Amniotic epithelial cell (primary cell): ENCODE measurements around the gene SCCPDH.
A peak's percentile ranks its signal among the peaks of the same experiment; 100 is the strongest.
"Not testable (repeated sequence)": the region's sequence is repeated elsewhere in the genome, so short reads cannot be mapped to it uniquely, and the experiment has no call there.

Experiments
- DNase-seq: peaks from one replicate; pipeline ENCODE4 v3.0.0-alpha.2; 2010; ENCODE audit warnings: low read depth

The SCCPDH gene, protein sequence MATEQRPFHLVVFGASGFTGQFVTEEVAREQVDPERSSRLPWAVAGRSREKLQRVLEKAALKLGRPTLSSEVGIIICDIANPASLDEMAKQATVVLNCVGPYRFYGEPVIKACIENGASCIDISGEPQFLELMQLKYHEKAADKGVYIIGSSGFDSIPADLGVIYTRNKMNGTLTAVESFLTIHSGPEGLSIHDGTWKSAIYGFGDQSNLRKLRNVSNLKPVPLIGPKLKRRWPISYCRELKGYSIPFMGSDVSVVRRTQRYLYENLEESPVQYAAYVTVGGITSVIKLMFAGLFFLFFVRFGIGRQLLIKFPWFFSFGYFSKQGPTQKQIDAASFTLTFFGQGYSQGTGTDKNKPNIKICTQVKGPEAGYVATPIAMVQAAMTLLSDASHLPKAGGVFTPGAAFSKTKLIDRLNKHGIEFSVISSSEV

DNA sequence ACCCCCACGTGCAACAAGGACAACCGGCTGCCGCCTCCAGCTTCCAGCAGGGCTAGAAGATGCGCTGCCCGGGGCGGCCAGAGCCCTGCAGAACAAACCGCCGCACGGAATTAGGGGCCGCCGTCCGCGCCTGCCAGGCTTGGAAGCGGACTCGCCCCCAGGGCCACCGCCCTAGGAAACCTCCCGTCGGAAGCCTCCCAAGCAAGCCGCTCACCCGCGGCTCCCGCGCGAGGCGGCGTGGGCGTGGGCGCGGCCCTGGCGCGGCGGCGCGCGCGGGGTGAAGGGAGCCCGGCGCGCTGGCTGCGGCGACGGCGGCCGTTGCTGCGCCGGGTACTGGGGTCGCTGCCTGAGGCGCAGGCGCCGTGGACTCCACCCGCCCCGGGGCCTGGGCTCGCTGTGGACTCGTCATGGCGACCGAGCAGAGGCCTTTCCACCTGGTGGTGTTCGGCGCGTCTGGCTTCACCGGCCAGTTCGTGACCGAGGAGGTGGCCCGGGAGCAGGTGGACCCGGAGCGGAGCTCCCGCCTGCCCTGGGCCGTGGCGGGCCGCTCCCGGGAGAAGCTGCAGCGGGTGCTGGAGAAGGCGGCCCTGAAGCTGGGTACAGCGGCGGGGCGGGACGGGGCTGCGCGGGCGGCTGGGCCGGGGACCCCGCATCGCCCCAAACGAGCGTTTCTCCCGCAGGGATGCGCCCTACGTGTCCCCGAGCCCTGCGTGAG is at the start of gene SCCPDH:
Gene SCCPDH (plus strand): TSS at position 394 of the 715 bp plus-strand sequence. CDS start 14 bp downstream, at position 408.
- peak; percentile 55 for DNase-seq

DNA sequence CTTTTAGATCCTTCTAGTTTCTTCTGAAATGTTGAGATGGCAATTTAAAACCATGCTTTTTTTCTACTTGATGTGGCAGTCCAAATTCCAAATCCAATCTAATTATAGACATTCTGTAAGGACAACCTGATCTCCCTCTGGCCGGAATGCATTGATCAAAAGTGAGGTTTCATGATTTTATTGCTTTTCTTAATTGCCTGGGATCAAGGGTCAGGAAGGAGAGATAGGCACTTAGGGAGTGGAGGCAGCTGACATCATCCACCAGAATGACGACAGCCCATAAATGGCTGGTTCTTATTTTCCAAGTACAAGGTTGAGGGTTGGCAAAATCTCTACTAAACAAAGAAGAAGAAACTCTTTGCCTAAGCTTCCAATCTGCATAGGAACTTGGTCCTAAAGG is 46.4 kb upstream of the SCCPDH start:
- DNase-seq = no peak

DNA sequence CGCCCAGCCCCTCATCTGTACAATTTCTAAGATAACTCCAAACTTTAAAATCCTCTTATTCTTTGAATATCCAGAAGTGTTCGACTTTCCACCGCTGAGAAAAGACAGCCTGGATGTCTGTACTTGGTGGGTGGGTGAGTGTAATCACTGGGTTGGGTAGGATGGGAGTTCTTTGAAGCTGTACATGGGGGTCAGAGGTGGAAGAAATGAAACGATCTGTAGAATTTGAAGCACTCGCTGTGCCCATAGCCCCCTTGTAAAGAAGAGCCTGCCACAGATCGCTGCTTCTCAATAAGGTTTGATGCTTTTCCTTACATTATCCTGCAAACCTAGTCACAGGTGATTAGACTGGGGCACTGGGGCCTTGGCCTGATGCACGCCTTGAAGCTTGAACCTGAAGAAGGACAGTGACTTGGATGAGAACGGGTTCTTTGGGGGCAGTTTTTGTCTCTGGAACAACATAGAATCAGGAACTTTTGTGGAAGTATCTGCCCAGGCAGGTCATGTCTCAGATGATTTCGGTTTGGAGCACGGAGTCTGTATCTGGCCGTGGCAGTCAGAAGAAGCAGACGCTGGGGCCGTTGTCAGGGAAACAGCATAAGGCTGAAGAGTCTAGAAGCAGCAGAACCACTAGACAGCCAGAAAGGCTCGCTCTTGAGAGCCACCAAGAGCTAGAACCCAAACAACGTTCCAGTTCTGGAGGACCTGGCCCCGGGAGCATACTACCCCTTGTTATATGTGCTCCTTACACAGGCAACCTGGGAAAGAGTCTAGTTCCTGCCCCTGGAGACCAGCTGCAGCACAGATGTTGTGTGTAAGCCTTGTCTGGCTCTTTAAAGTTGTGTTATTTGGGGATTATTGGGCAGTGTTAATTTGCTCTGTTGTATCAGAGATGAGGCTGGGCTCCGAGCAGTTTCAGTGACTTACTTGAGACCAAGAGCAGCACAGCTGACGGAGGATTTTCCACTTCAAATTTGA is 45.1 kb upstream of the SCCPDH start:
- no peak for DNase-seq

DNA sequence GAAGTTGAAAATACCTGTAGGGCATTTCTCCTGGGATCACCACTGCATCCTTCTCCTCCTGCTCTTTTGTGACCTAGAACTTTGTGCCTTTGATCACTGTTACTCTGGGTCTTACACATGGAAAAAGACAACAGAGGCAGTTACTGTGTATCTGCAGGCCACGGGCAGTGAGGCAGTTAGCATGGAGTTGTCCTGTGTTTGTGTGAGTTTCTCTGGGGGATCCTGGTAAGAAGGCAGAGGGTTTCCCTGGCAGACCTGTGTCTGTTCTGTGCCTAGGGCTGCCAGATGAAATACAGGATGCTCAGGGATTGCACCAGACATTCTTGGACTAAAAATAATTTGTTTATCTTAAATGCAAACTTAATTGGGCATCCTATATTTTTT is 44.4 kb upstream of the SCCPDH start:
- DNase-seq = no peak

DNA sequence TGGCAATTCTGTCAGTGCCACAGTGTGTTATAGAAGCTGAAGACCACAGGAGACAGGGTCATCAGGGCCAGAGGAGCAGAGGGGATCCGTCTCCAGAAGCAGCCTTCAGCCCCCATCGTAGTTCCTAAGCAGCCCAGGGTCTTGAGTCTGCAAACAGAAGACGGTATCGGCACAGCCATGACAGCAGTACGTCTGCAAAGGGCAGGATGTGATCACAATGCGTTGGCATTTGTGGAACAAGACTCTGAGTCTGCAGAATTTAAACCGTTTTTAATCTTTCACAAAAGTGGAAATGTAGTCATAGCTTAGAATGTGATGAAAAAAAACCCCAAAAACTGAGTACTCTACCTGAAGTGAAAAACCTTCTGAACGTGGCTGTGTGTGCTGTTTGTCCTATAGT is 44.0 kb upstream of the SCCPDH start:
- no peak for DNase-seq

DNA sequence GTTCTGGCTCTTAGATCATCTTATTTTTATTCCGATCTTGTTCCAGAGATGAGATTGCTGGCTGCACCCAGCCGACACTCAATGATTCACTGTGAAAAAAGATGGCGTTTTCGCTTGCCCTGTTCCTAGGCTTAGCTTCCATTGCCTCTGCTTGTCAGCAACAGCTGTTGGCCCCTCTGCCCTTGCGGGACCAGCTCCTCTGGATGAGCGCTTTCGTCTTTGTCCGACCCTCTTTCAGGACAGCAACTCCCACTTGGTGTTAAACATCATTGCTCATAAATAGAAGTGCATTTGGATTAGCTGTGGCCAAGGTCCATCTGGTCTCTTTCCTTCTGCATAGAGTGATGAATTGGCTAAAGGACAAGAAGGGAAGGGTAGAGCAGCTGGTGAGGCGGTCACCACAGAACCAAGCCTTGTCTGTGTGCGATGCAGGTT is 43.5 kb upstream of the SCCPDH start:
- DNase-seq = no peak

DNA sequence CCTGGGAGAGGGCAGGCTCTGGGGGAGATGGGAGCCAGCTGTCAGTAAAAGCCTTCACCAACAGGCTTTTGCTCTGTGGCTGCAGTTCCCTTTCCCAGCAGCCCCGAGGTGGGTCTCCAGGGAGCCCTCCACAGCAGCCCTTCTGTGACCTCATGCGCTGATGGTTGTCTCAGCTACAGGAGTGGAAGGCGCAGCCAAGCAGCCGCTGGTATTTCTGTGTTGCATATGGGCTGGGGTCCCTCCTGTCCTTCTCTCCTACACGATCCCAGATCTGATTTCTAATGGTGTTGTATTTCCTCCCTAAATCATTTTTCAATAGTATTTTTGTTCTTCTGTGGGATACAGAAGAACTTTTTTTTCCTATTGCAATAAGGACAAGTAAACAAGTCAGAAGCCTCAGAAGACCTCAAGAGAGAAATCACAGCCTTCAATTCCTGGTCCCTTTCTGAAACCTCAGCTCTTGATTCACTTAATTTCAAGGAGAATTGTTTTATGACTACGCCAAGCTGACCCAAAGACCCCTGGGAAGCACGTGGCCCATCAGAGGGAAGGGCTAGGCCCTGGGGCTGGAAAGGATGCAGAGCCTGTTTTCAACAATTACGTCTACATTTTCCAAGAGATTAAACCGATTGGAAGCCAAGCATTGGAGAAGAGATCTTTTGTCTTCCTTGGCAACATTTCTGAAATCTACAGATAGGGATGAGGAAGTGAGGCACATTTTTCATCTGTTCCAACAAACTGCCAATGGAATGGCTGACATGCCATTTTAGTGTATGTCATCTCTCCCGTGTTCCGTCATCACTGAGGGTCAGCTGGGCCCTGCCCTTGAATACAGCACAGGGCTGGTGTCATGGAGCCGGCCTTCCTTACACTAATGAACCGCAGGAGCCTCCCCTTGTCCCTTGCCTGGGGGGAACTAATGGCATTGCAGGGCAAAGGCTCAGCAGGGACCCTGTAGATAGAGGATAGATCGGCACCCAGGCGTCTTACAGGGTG is 42.0 kb upstream of the SCCPDH start:
- no peak for DNase-seq

DNA sequence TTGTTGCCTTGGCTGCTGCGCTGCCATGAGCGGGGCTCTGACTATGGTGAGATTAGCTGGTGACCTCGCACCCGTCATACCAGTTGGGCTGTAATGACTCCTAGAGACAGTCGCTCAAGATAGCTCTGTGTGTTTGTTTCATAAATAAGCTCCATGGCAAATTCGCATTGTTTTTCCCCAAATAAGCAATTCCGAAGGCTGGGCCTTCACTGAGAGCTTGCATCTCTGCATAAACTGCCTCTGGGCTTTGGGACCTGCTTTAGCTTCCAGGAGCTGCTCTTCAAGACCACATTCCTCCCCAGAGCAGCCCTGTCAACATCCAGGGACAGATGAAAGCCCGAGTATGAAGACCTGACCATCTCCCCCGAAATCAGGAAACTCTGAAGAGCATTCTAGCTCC is 40.7 kb upstream of the SCCPDH start:
- no peak for DNase-seq

DNA sequence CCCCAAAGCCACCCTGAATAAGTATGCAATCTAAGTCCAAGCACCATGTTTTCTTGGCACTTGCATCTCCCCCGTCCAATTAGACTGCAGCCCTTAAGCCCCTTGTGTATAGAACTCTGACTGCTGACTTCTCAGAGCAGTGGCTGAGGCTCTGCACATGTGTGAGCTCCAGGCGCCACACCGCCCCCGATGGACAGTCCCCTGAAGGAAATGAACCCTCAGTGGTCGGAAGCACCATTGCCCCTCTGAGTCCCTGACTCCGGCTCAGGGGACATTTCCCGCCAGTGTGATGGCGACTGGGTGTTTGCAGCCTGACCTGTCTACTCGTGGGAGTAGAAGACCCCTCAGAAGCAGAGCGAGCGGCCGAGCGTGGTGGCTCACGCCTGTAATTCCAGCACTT is 37.2 kb upstream of the SCCPDH start:
- no peak for DNase-seq

DNA sequence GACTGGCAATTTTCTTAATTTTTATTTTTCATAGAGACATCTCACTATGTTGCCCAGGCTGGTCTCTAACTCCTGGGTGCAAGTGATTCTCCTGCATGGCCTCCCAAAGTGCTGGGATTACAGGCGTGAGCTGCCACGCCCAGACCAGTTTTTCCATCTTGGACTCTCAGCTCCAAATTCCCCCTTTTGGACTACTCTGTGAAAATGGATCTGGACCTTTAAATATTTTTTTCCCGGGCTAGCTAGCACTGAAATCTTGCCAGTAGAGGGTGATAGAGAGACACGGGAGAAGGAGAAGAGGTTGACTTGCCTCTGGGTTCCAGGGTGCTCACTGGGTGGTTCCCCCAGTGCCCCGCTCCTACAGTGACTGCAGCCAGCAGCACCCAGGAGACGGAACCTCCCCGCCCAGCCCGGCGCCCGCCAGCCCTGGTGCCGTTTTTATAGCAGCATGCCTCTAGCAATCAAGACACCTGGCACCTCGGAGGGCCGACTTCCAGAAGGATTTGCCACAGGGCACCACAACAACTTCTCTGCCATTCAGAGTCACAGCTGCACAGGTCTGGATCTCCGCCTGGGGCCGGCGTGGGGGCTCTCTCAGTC is 34.7 kb upstream of the SCCPDH start:
- peak; percentile 62 for DNase-seq

DNA sequence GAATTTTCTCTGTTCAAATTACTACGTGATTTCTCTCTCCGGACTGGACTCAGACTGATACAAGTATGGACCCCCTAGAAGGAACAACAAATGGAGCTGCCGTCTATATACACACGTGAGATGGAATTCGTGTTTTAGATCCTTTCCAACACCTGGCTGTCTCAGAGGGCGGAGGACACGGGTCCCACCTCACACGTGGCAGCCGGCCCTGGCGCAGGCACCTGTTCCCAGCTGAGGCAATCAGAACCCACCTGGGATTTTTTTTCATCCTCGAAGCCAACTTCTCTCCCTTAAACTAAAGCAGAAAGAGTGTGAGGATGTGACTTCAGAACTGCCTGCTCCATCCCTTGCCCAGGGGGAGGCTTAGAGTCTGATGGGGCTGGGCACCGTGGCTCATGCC is 34.1 kb upstream of the SCCPDH start:
- no peak for DNase-seq

DNA sequence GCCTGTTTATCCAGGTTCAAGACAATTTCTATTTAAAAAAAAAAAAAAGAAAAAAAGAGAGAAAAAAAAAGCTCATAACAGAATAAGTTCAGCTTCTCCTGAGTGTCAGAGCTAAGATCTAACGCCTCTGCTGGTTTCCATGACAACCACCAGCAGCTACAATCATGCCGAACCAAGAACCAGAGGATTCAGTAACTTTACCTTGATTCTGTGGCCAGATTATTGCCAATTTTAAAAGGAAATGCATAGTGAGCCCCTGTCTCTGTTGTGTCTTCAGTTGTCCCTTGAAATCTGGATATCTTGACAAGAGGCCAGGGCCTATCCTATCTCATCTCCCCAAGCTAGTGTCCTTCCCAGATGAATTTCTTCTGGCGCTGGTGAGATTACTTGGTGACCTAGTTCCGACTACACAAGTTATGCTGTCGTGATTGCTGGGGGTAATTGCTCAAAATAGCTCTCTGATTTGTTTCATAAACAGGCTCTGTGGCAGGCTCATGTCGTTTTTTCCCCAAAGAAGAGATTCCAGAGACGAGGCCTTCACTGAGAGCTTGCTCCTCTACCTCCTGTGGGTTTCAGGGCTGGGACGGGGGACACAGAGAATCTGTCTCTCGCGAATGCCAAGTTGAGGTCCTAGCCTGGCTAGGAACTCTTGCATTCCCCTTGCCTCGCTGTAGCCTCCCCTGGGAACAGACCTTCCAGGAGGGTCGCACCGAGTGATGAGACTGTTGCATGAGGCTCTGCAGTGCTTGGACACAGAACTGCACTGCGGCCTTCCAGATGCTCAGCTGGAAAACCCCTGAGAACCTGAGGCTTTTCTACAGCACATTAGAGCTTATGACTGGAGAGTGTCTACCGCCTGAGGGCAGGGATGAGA is 32.4 kb upstream of the SCCPDH start:
- DNase-seq = no peak

DNA sequence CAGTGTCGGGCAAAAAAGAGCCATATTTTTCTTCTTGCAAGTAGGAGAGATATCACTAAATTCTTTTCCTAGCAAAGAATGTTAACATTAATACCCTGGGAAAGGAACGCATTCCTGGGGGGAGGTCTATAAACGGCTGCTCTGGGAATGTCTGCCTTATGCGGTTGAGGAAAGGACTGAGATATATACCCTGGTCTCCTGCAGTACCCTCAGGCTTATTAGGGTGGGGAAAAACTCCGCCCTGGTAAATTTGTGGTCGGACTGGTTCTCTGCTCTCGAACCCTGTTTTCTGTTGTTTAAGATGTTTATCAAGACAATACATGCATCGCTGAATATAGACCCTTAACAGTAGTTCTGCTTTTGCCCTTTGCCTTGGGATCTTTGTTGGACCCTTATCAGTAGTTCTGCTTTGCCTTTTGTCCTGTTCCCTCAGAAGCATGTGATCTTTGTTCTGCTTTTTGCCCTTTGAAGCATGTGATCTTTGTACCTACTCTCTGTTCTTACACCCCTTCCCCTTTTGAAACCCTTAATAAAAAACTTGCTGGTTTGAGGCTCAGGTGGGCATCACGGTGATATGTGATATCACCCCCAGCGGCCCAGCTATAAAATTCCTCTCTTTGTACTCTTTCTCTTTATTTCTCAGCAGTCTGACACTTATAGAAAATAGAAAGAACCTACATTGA is 29.9 kb upstream of the SCCPDH start:
- not testable (repeated sequence) for DNase-seq

DNA sequence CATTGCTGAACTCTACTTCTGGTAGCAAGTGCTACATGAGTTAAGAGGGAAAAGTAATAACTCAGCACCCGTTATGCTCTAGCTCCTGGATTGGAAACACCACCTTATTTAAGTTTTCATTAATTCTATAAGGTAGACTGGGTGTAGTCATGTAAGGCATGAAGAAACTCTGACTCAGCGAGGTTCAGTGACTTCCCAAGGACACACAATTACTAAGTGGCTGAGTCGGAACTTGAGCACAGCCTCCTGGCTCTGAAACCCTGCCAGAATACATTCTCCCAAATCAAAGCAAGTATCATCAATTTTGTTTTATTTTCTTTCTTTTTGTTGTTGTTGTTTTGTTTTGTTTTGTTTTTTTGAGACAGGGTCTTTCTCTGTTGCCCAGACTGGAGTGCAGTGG is 29.1 kb upstream of the SCCPDH start:
- peak; percentile 27 for DNase-seq

DNA sequence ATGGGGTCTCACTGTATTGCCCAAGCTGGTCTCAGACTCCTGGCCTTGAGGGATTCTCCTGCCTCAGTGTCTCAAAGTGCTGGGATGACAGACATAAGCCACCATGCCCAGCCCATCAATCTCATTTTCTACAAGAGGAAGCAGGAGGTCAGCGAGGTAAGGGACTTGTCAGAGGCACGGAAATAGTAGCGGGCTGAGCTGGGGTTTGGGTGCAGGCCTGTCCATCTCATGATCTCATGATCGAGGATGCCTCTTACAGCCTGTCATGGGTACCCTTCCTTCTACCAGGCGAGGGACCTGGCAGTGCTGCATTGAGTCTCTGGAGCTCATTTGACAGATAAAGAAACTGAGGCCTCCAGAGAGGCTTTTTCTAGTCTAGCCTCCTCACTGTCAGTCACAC is 28.5 kb upstream of the SCCPDH start:
- no peak for DNase-seq

DNA sequence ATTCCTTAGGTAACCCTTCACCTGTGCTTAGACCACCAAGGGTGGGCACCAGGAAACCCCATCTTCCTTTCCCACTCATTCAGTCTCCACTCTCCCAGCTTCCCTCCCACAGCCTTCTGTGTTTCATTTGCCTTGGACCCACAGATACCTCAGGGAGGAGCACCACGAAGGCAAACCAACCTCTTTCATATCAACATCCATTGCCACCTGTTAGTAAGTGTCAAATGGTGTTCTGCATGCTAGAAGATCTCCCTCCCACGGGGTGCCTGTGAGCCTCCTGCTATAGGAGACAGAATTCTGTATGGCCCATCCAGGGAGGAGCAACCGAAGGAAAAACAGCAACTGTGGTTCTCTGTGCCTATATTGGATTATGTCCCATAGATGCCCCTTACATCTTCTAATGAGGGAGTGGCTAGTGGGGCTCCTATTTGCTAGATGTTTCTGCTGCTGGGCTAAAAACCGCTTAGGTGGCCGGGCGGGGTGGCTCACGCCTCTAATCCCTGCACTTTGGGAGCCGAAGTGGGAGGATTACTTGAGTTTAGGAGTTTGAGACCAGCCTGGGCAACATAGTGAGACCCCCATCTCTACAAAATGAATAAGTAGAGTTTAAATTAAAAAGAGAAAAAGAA is 25.6 kb upstream of the SCCPDH start:
- DNase-seq = no peak

DNA sequence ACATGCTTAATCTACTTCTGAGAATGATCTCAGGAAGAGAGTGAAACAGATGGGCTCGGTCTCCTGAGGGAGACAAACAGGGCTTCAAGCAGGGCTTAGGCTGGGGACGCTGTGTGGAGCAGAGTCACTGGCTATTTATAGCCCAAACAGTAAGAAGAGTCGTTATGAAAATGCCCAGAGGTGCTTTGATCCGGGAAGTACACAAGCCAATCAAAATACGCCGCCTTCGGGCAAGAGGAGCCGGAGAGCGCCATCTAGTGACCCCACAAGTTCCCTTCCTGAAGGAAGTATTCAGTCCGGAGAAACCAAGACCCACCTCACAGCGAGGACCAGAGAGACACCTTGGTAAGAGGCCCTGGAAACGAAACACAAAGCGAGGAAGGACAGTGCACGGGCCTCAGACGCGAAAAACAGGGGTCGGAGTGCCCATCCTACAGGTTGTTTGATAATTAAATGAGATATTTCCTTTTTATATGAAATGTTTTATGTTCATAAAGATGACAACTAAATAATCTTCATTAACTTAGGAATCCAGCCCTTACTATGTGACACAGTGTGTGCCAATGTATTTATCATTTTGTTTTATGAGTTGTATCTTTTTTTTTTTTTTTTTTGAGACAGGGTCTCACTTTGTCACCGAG is 25.0 kb upstream of the SCCPDH start:
- peak; percentile 92 for DNase-seq

DNA sequence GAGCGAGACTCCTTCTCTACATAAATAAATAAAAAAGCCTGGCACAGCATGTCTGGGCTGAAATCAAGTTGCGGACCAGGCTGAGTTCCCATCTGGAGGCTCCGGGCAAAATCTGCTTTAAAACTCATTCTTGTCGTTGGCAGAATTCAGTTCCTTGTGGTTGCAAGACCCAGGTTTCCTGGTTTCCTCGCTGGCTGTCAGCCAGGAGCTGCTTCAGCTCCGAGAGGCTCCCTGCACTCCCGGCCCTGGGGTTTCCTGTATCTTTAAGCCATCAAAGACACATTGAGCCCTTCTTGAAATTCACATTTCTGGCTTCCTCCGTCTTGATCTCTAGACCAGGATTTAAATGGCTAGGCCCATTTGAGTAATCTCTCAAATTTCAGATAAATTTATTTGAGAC is 20.6 kb upstream of the SCCPDH start:
- DNase-seq = peak; percentile 43
